GM12878 (cell line): ENCODE results near the gene RALGDS.

Experiments used
- CHD2 ChIP-seq: IDR thresholded peaks from 2 replicates; pipeline ENCODE4 v1.6.1; 2011; ENCODE audit warnings: low read depth, low read length, improper control_type of control experiment, borderline replicate concordance
- IRF3 ChIP-seq: fragments of 450-650 bp; IDR thresholded peaks from 2 replicates; pipeline ENCODE4 v1.6.1; 2014; ENCODE audit warnings: mild to moderate bottlenecking
- POLR2A ChIP-seq: IDR thresholded peaks from 2 replicates; pipeline ENCODE4 v1.6.1; 2011; ENCODE audit warnings: low read depth, mild to moderate bottlenecking, low read length
- PRDM15 ChIP-seq: fragments of 450-650 bp; formaldehyde crosslinking; IDR thresholded peaks from 2 replicates; pipeline ENCODE4 v1.4.0; 2020; ENCODE audit warnings: mild to moderate bottlenecking, moderate library complexity
- REST ChIP-seq: IDR thresholded peaks from 2 replicates; pipeline ENCODE4 v1.6.1; 2012; ENCODE audit warnings: mild to moderate bottlenecking, low read depth, low read length
- SPI1 ChIP-seq: IDR thresholded peaks from 2 replicates; pipeline ENCODE4 v1.6.1; 2011; ENCODE audit warnings: low read depth, mild to moderate bottlenecking, low read length, moderate library complexity, borderline replicate concordance; ENCODE audit not compliant: insufficient read depth
- SREBF2 ChIP-seq: IDR thresholded peaks from 2 replicates; pipeline ENCODE4 v1.6.1; 2012; ENCODE audit warnings: mild to moderate bottlenecking, low read length
- USF2 ChIP-seq: IDR thresholded peaks from 2 replicates; pipeline ENCODE4 v1.6.1; 2011; ENCODE audit warnings: low read depth, low read length, improper control_type of control experiment, borderline replicate concordance

- TF ChIP-seq PRDM15 (CRISPR knock-in tag) (no peak), POLR2A (no peak), REST (no peak), SREBF2 (no peak), IRF3 (no peak), USF2 (no peak), CHD2 (no peak), SPI1 (no peak)
Observed at GRCh38 chr9:133129001-133129795, 8.2 kb upstream of the RALGDS start.
